Measurements from ENCODE around the gene MYO9B.
A peak's percentile ranks its signal among the peaks of the same experiment; 100 is the strongest.

MYO9B gene

GRCh38 chr19:17063428-17063827 lies 12.1 kb upstream of the MYO9B start:
- no peak for DNase-seq

- no peak for DNase-seq
These were observed 6.4 kb upstream of the MYO9B start for GRCh38 chr19:17069193-17069592.

GRCh38 chr19:17070421-17070820 lies 5.2 kb upstream of the MYO9B start:
- no peak for DNase-seq

GRCh38 chr19:17070912-17071311 lies 4.7 kb upstream of the MYO9B start:
- DNase-seq: no peak

- DNase-seq: peak; percentile 38
These were observed 1.5 kb upstream of the MYO9B start for GRCh38 chr19:17073869-17074633.

GRCh38 chr19:17074634-17075034 lies 943 bp upstream of the MYO9B start:
- no peak for DNase-seq

- peak; percentile 46 for DNase-seq
These were observed 426 bp downstream of the MYO9B start for GRCh38 chr19:17075864-17076542.

GRCh38 chr19:17076543-17076991 lies 990 bp downstream of the MYO9B start:
- peak; percentile 42 for DNase-seq

- no peak for DNase-seq
These were observed 2.0 kb downstream of the MYO9B start for GRCh38 chr19:17077447-17078028.

GRCh38 chr19:17078036-17078919 lies 2.7 kb downstream of the MYO9B start:
- no peak for DNase-seq

GRCh38 chr19:17078920-17079709 lies 3.5 kb downstream of the MYO9B start:
- no peak for DNase-seq

- peak; percentile 99 for DNase-seq
These were observed 4.3 kb downstream of the MYO9B start for GRCh38 chr19:17079710-17080439.

GRCh38 chr19:17080440-17080801 lies 4.8 kb downstream of the MYO9B start:
- no peak for DNase-seq

GRCh38 chr19:17081672-17082630 lies 6.4 kb downstream of the MYO9B start:
- DNase-seq: no peak

- DNase-seq: no peak
These were observed 10.5 kb downstream of the MYO9B start for GRCh38 chr19:17086120-17086519.

- DNase-seq: no peak
These were observed 11.3 kb downstream of the MYO9B start for GRCh38 chr19:17086834-17087233.

- no peak for DNase-seq
These were observed 13.0 kb downstream of the MYO9B start for GRCh38 chr19:17088552-17088951.

GRCh38 chr19:17090583-17090982 lies 15.0 kb downstream of the MYO9B start:
- peak; percentile 80 for DNase-seq

GRCh38 chr19:17091758-17092333 lies 16.3 kb downstream of the MYO9B start:
- no peak for DNase-seq

- no peak for DNase-seq
These were observed 17.1 kb downstream of the MYO9B start for GRCh38 chr19:17092696-17093095.

All from EL (cell line).